ENCODE measurements around the gene SMARCA4. TPM values are rescaled to one million over a fixed set of nuclear protein-coding genes. Genes with fewer than 3 reads are reported as not detected.

The SMARCA4 gene
- total and polyA plus RNA-seq, 2 experiments from 2014 or later, result 80.7 to 93.4 TPM

DNA sequence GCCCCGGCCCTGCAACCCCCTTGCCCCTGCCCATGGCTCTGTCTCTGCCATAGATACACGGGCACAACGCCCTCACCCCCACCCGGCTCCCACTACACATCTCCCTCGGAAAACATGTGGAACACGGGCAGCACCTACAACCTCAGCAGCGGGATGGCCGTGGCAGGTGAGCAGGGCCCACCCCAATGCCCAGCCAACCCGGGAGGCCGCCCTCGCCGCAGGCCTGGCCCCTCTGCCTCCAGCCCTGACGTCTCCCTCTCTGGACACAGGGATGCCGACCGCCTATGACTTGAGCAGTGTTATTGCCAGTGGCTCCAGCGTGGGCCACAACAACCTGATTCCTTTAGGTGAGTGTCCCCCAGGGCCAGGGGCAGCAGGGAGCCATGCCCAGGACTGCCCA, 40.0 kb upstream of the SMARCA4 start:
- TF ChIP-seq CTCF (IDR thresholded peaks at IDR 0.05; ENCODE audit: poor library complexity) (no peak), EZH2 (IDR thresholded peaks at IDR 0.05; ENCODE audit: borderline replicate concordance) (no peak), EZH2phosphoT487 (IDR thresholded peaks at IDR 0.05; ENCODE audit: low read depth, severe bottlenecking, unreplicated experiment) (no peak)
- no peak for DNase-seq (ENCODE audit: low spot score)
- Histone ChIP-seq H3K4me2 (no peak overlapping the region), H3K79me2 (no peaks in the 10 kb centered on the region), H3K9me3 (ENCODE audit: low read depth) (no peaks in the 10 kb centered on the region), H3K27ac (no peak overlapping the region), H3K36me3 (replicated peaks; ENCODE audit: insufficient read depth, low read depth) (no peaks in the 10 kb centered on the region), H3K4me1 (ENCODE audit: insufficient read depth) (no peaks in the 10 kb centered on the region), H3K27me3 (no peaks in the 10 kb centered on the region), H3K9me2 (replicated peaks; ENCODE audit: insufficient read depth) (no peaks in the 10 kb centered on the region), H3K4me3 (no peak overlapping the region), H4K20me1 (ENCODE audit: insufficient read depth, poor library complexity, severe bottlenecking) (no peaks in the 10 kb centered on the region), H2AFZ (no peak overlapping the region)
- WGBS (ENCODE audit: low lambda C conversion rate, missing lambda C conversion rate), result 95% methylated on average over 15 of the region's 16 CpGs

- H3K9me2 ChIP-seq (replicated peaks; ENCODE audit: insufficient read depth), result no peaks in the 10 kb centered on the region
- no peaks in the 10 kb centered on the region for H3K36me3 ChIP-seq (replicated peaks; ENCODE audit: insufficient read depth, low read depth)
- no peaks in the 10 kb centered on the region for H4K20me1 ChIP-seq (ENCODE audit: insufficient read depth, poor library complexity, severe bottlenecking)
- H3K27ac ChIP-seq, result no peak overlapping the region
- 92% methylated on average over 33 of the region's 43 CpGs for WGBS (ENCODE audit: low lambda C conversion rate, missing lambda C conversion rate)
- TF ChIP-seq CTCF (IDR thresholded peaks at IDR 0.05; ENCODE audit: poor library complexity) (no peak), EZH2phosphoT487 (IDR thresholded peaks at IDR 0.05; ENCODE audit: low read depth, severe bottlenecking, unreplicated experiment) (no peak), EZH2 (IDR thresholded peaks at IDR 0.05; ENCODE audit: borderline replicate concordance) (no peak)
- no peak overlapping the region for H2AFZ ChIP-seq
- no peak overlapping the region for H3K4me2 ChIP-seq
- DNase-seq (ENCODE audit: low spot score), result no peak
- no peak overlapping the region for H3K4me3 ChIP-seq
- H3K9me3 ChIP-seq (ENCODE audit: low read depth), result no peaks in the 10 kb centered on the region
- peaks cover under 1% of the 10 kb centered on the region for H3K79me2 ChIP-seq
- H3K27me3 ChIP-seq, result no peaks in the 10 kb centered on the region
- no peaks in the 10 kb centered on the region for H3K4me1 ChIP-seq (ENCODE audit: insufficient read depth)
Observed at GRCh38 chr19:10921199-10921909, 39.5 kb upstream of the SMARCA4 start.

GRCh38 chr19:10921910-10922637, 38.8 kb upstream of the SMARCA4 start:
- Histone ChIP-seq H3K4me2 (no peak overlapping the region), H3K27ac (no peak overlapping the region), H3K4me1 (ENCODE audit: insufficient read depth) (no peaks in the 10 kb centered on the region), H3K36me3 (replicated peaks; ENCODE audit: insufficient read depth, low read depth) (no peaks in the 10 kb centered on the region), H4K20me1 (ENCODE audit: insufficient read depth, poor library complexity, severe bottlenecking) (no peaks in the 10 kb centered on the region), H2AFZ (no peak overlapping the region), H3K27me3 (no peaks in the 10 kb centered on the region), H3K9me2 (replicated peaks; ENCODE audit: insufficient read depth) (no peaks in the 10 kb centered on the region), H3K4me3 (no peak overlapping the region), H3K79me2 (peaks cover 8% of the 10 kb centered on the region), H3K9me3 (ENCODE audit: low read depth) (no peaks in the 10 kb centered on the region)
- WGBS (ENCODE audit: low lambda C conversion rate, missing lambda C conversion rate), result 87% methylated on average over 21 of the region's 33 CpGs
- TF ChIP-seq EZH2 (IDR thresholded peaks at IDR 0.05; ENCODE audit: borderline replicate concordance), result no peak
- TF ChIP-seq CTCF (IDR thresholded peaks at IDR 0.05; ENCODE audit: poor library complexity), result no peak
- no peak for TF ChIP-seq EZH2phosphoT487 (IDR thresholded peaks at IDR 0.05; ENCODE audit: low read depth, severe bottlenecking, unreplicated experiment)
- DNase-seq (ENCODE audit: low spot score), result no peak

Measured in hepatocyte (in vitro differentiated cells).